Neural cell (in vitro differentiated cells): ENCODE measurements around the gene HS6ST3.

Experiments
- CTCF ChIP-seq: fragments of 450-650 bp; IDR thresholded peaks from 2 replicates; pipeline ENCODE4 v1.5.1; 2014; ENCODE audit warnings: antibody characterized with exemption, mild to moderate bottlenecking, moderate library complexity; ENCODE audit not compliant: poor library complexity, severe bottlenecking
- EZH2 ChIP-seq: fragments of 200-600, 300-800 bp; shearing (Covaris generic), sonication (generic); IDR thresholded peaks from 2 replicates; pipeline ENCODE4 v1.6.1; 2014; ENCODE audit warnings: antibody characterized with exemption, low read length, borderline replicate concordance, mild to moderate bottlenecking; ENCODE audit not compliant: insufficient read depth, poor library complexity, severe bottlenecking
- REST ChIP-seq: IDR thresholded peaks from 2 replicates; pipeline ENCODE4 v1.6.1; 2012; ENCODE audit warnings: borderline replicate concordance

DNA sequence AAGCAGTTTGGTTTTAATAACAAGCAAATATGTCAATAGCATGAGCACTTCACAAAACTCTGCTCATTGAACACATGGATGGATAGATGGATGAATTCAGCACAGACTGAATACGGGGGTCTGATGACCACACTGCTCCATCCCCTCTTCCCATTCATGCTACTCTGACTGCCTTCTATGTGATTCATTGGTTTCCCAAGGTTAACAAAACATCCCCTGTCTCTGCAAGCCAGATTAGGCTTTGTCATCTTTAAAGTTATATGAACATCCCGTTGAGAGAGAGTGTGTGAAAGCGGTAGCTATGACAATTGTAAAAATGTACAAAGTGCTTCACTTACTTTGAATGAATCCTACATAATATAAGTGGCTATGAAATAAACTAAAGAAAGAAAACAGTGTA, 651.9 kb downstream of the HS6ST3 start:
- TF ChIP-seq CTCF = no peak
- no peak for TF ChIP-seq REST
- no peak for TF ChIP-seq EZH2
